ENCODE results near the gene SEC61A1.
A peak's percentile ranks its signal among the peaks of the same experiment; 100 is the strongest.

The SEC61A1 gene

DNA sequence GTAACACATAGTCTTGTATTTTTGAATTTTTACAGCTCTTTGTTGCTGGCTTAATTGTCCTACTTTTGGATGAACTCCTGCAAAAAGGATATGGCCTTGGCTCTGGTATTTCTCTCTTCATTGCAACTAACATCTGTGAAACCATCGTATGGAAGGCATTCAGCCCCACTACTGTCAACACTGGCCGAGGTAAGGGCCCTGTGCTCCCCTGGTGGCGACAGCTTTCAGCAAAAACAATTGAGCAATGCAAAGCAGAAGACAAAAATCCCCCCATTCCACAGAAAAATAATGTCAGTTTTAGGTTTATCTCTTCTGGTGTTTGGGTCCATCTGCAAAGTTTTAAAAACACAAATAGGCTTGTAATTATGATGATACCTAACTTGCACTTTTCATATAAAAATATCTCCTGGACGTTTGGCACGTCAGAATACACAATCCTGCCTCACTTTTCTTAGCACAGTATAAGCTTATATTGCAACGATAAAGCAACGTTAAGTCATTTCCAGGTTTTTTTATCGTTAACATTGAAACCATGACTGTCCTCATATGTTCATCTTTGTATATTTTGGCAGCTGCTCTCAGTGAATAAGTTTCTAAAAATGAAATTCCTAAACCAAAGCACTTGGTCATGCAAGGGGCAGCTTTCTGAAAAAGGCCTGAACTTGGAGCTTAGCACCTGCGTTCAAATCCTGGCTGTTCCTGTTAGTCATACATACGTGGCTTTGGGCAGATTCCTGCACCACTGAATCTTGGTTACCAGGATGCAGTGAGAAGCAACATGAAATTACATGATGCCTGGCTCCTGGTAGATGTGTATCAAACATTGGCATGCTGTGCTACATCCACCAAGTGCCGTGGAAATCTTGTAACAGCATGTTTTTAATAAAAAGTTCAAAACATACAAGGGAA, 8.5 kb downstream of the SEC61A1 start:
- DNase-seq, result no peak

DNA sequence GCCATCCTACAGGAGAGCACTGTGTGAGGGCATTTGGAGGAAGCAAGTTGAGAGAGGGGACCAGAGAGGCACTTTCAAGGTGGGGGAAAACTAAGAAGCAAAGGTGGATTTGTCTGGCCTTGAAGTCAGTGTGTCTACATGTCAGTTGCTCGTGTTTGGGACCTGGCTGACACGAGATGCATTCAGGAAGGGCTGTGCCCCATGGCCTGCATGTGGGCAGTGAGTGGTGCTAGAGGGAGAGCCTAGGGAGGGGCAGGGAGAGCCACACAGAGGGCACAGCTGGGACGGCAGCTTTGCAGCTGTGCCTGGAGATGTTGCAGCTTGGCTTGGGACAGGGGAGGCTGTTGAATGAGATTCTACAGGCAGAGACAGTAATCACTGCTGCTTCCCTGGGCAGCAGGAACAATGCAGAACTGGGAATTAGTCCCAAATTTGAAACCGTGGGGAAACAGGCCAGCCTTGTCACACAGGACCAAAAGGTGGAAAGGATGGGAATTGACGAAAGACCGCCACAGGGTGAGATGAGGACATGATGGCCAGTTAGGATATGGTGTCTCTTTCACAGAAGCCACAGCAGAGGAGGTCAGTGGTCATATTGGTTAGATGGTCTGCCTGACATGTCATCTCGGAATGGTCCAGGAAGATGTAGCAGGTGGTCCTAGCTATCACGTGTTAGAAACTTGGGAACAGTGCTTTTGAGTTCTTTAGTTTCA, 10.0 kb downstream of the SEC61A1 start:
- DNase-seq, result no peak

DNA sequence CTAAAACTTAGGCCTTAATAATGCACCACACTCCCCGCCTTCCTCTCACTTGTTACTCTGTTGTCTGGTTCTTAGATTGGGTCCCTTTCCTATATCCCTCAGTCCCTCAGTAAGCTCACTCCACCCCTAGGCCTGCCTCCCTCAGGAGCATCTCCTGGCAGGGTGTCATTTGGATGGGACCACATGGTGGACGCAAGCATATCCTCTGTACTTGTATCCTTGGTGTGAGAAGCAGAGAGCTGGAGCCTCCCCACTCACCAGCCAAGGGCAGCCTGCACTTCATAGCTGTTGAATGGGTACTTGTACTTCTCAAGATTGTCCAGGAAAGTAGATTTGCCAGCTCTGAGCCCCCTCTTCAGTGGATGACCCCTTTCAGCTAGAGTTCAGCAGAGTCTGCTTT, 11.6 kb downstream of the SEC61A1 start:
- no peak for DNase-seq

DNA sequence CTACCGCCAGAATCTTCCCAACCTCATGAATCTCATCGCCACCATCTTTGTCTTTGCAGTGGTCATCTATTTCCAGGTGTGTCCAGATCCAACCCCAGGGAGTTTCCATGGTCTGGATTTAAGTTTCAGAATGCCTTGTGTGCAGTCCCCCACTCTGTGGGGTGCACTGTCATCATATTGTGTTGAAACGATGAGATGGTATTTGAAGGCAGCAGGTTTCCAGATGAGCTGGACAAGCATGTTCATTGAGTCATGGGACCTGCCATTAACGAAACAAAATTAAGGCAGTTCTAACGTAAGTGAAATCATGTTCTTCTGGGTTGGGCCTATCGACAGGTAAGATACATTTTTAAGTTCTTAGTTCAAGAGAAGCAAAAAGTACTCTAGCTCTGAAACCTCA, 12.7 kb downstream of the SEC61A1 start:
- no peak for DNase-seq

DNA sequence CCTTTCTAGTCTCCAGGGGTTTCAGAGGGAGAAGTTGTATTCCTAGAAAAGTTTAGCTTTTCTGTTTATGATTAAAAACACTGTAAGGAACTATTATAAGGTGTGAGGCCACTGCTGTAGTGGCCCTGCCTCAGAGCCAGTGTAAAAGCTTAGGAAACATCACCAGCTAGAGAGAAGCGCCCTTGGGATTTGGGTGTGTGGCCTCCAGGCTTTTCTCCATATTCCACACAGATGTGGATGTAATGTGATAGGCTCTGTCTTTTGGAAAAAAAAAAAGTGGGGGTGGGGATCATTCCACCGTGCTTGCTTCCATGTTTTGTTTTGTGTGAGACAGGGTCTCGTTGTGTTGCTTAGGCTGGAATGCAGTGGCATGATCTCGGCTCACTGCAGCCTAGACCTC, 13.9 kb downstream of the SEC61A1 start:
- no peak for DNase-seq

DNA sequence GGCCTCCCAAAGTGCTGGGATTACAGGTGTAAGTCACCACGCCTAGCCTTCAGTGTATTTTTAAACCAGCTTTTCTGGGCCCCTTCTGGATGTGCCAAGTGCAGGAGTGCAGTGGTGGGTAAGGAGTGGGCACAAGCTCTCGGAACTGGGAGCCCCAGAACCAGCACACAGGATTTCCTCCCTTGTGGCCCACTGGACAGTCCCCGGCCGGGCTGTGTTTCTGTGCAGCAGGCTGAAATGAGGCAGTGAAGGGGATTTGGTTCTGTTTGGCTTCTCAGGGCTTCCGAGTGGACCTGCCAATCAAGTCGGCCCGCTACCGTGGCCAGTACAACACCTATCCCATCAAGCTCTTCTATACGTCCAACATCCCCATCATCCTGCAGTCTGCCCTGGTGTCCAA, 14.4 kb downstream of the SEC61A1 start:
- no peak for DNase-seq

DNA sequence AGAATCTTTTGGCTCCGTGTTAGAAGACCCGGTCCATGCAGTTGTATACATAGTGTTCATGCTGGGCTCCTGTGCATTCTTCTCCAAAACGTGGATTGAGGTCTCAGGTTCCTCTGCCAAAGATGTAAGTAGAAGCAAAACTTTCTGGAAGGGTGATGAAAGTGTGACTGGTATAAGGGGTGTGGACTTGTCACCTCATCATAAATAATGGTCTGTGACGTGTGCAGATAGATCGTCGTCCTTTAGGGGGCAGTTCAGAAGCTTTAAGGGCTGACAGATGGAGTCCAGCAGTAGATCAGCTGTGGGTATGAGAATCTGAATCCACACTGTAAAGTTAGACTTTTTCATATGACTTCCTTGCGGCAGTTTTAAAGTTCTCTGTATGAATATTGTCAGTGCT, 15.3 kb downstream of the SEC61A1 start:
- DNase-seq, result no peak

DNA sequence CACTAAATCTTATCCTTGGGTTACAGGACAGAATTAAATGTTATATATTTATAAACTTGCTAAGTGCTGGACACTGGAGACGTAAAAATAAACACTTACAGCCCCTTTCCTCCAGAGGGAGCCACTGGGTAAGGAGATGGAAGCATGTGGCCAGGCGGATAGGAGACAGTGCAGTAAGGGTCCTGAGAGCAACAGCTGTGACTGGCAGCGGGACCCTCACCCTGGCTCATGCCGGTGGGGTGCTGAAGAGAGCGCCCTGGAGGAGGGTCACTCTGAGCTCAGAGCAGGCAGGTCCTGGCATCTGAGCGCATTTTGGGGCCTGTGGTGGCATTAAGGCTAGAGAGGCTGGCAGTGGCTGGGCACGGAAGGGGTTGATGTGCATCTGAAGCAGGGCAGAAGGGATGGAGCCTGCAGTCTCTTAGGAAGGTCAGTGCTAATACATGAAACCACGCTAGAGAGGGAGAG, 16.0 kb downstream of the SEC61A1 start:
- DNase-seq, result no peak

DNA sequence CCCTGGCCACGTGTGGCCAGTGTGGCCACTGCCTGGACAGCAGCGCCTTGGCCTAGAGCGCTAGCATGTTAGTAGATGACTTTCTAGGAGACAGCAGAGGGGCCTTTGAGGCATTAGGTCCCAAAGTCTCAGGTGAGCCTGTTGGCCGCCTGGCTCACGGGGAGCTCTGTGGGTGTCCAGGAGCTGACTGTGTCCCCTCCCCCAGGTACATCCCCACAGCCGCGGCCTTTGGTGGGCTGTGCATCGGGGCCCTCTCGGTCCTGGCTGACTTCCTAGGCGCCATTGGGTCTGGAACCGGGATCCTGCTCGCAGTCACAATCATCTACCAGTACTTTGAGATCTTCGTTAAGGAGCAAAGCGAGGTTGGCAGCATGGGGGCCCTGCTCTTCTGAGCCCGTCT, 17.0 kb downstream of the SEC61A1 start:
- DNase-seq, result no peak

DNA sequence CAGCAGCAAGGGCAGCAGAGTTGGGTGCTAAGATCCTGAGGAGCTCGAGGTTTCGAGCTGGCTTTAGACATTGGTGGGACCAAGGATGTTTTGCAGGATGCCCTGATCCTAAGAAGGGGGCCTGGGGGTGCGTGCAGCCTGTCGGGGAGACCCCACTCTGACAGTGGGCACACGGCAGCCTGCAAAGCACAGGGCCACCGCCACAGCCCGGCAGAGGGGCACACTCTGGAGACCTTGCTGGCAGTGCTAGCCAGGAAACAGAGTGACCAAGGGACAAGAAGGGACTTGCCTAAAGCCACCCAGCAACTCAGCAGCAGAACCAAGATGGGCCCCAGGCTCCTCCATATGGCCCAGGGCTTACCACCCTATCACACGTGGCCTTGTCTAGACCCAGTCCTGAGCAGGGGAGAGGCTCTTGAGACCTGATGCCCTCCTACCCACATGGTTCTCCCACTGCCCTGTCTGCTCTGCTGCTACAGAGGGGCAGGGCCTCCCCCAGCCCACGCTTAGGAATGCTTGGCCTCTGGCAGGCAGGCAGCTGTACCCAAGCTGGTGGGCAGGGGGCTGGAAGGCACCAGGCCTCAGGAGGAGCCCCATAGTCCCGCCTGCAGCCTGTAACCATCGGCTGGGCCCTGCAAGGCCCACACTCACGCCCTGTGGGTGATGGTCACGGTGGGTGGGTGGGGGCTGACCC, 18.8 kb downstream of the SEC61A1 start:
- no peak for DNase-seq

DNA sequence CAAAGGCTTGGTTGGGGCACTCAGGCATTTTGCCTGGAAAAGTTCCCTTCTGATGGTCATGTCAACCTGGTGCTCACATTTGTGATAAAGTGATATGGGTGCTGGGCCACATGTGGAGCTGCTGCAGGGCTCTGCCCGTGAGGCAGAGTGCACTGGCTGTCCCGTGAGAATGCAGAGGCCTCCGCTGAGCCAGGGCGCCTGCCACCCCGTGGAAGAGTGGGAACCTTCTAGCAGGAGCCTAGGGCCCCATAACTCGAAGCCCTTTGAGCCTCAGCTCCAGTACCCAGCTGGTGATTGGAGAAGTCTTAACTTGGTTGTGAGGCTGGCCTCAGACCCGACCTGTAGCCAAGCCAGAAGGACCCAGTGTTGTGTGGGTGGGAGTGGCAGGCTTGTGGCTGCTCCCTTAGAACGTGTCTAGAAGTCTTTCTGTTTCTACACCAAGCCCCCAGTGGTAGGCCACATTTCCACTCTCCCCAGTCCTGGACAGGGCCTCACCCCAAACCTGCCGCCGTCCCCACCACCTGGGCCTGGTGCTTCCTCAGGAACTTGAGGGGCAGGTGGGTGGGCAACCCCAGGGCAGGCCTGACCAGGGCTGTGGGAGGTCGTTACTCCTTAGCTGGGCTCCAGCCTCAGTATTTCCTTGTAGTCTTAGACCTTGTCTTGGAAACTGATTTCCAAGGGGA, 19.7 kb downstream of the SEC61A1 start:
- no peak for DNase-seq

DNA sequence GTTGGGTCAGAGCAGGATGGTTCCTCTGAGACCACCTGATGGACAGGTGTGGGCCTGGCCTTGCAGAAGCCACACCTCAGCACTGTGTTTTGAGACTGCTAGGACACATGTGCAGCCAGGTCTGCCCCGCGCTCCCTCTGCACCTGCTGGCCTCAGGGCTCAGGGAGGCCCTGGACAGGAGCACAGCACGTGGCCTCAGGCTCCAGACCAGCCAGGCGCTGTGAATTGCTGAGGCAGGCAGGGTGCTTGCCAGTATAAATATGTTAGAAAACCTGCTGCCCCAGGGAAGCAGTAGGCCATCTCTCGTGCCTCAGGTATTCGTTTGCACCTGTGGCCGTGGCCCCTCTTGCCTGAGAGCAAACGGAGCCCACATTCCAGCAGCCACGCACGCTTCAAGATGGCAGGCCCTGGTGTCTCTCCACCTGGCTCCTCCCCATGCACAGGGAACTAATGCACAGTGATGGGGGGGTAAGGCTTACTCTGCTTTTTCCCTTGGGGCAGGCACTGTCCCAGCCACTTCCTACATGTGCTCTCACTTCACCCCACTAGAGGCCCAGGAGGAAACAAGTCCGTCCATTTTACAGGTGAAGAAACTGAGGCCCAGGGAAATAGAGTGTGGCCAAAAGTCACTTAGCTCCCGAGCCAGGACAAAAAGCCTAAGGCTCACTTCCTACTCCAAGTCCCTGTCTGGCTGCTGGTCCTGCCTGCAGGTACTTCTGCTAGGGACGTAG, 20.4 kb downstream of the SEC61A1 start:
- no peak for DNase-seq

DNA sequence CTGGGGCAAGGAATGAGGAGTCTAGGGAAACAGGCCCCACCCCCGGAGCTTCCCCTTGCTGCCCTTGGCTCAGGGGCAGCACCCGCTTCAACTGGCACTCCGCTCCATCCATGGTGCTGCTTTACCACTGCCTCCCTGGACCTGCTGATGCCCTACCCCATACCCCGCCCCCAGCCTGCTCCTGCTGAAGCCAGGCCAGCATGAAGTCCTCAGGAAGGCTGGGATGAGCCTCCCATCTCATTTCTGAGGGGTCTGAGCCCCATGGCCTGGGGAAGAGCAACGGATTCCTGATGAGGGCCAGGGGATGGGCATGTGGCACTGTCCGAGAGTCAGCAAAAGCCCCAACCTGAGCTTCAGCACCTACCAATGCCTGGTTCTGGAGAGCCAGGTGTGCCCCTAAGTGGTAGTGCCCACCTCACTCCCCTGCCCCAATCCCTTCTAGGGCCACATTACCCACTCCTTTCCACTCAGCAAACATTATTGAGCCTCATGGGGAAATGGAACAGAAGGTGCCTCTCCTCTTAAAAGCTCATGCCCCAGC, 21.0 kb downstream of the SEC61A1 start:
- no peak for DNase-seq

DNA sequence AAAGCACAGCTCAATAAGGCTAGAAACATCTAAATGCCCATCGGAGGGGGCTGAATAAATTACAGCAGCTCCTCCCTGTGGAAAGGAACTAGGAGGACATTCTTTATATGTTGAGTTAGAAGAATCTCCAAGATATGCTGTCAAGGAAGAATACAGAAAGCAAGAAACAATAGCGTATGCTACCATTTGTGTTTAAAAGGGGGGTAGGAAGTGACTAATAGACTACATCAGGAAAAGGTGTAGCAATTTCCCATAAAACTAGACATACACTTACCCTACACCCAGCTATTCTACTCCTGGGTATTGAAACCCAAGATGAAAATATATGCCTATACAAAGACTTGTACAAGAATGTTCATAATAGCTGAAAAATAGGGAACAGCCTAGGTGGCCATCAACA, 21.6 kb downstream of the SEC61A1 start:
- DNase-seq, result no peak

DNA sequence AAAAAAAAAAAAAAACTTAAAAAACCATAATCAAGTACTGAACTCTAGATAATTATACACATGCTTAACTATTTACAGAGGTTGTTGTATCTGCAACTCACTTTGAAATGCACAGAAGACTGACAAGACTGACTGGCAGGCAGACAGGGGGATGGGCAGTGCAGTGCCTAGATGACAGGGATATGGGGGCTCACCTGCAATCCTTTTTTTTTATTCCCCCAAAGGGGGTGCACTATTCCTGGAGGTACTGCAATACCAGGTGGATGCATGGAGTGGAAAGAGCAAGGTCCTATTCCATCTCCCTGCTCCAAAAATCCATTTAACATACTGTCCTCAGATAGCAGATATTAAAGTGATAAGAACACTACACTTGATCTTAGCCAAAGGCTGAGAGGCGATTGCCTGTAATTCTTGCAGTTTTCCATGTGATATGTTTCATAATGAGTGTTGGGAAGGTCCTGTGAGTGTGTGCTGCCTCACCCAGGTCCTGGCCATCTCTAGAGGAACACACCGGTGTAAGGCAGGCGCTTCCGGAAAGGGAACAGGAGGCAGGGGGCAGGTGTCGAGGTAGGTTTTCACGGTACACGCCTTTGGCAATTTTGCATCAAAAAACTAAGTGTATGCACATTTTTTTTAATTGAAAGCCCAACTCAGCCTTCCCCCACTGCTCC, 22.7 kb downstream of the SEC61A1 start:
- no peak for DNase-seq

DNA sequence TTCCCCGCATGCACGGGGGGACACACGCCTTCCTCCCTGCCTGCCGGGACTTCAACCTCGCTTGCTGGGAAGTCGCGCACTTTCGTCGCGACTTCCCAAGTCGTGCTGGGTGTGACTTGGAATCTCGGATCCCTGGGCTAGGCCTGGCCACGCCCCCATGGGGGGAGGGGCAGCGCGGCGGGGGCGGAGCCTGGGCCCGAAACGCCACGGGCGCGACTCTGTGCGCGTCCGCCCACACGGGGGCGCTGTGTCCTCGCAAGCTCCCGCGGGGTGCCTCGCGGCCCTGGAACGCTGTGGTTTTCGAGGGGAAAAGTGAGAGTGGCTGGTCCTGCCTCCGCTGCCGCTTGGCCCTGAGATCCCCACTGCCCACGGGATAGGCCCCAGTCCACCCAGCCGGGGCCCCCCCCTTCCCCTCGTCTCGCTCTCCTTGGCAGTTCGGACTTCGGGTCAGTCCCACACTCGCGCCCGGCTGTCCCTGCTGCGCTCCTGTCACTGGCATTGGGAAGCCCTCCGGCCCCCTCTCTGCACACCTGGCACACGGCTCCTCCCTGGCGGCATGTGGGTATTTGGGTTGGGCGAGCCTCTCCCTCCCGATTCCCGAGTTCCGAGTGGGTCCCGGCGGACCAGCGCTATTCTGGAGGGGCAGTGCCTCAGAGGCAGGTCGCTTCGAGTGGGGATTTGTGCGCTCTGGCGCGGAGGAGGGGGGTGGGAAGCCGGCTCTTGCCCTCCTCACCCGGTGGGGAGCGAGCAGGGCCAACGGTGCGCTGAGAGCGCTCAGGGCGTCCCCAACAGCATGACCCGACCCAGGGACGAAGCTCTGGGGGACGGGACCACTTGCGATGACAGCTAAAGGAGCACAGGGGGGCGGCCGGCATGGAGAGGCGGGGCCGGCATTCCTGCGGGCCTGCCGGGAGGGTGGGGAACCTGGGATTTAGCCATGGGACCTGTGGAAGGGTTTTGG, 23.6 kb downstream of the SEC61A1 start:
- DNase-seq, result peak; percentile 61

DNA sequence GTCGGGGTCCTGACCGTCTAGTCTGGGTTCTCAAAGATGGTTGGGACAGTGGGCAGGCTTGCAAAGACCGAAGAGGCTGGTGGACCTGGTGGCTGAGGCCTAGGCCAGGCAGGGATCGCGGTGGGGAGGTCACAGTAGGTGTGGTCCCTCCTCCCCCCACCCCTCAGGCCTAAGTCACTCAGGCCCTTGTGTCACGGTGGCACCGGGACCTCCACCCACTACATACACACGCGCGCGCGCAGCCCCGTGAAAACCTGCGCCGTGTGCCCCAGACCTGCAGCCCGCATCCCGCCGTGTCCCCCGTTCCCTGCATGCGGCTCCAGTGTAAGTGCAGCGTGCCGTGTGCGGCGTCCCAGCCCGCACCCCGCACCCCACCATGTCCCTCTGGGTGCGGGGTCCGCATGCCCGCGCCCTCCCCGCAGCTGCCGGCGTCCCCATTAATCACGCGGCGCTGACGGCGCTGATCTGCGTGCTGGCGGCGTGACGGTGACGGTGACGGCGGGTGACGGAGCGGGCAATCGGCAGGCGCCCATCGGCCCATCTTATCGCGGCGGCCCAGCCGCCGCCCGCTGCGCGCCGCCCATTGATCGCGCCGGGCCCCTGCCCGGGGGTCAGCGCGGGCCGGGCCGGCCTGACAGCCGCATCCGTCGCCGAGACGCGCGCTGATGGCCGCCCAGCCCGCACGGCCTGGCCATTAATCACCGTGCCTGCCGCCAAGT, 24.4 kb downstream of the SEC61A1 start:
- no peak for DNase-seq

DNA sequence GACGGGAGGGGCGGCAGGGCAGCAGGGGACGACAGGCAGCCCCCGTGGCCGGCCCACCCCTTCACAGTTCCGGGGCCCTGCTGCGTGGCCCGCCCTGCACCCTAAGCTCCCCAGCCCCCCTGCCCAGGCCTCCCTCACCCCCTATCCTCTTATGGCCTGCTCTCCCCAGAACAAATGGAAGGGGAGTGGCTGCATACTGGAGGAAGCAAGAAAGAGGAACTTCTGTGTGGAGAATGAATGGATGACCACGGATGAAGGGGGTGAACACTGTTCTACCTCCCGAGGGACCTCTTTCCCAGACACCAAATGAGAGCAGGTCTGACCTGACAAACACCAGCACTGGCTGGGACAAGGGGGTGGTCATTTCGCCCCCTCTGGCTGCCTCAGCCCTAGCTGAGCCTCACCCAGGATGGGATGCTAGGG, 25.0 kb downstream of the SEC61A1 start:
- no peak for DNase-seq

DNA sequence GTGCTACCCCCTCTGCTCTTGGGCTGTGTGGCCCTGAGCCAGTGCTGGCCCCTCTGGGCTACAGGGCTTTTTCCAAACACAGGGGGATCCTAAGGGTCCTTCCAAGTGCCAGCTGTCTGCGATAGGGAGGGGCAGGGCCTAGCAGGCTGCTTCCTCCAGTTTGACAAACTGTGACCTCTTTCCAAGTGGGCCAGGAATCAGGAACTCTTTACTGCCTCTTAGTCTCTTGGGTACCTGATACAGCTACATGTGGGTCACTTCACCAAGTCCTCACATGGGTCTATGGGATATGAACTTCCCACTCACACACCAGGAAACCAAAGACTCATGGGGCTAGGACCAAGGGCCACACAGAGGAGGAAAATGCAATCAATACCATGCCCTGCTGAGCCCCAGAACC, 25.4 kb downstream of the SEC61A1 start:
- DNase-seq, result no peak

DNA sequence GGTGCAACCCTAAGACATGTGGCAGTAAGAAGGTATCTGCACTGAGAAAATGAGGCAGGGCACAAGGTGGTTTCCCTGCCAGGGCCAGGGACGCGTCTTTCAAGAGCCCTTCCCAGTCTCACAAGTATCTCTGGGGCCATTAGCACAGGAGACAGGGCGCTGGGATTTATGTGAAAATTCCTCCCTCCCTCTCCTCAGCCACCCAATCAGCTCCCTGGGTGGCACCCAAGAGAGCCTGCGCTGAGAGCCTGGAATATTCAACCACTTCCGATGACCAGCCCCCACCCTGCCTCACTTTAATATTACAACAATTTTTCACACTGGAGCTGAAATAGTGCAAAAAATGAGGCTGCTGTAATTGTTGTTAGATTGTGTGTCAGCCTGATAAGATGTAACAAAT, 26.1 kb downstream of the SEC61A1 start:
- no peak for DNase-seq

All from 8988T (cell line).